Epithelial cell of esophagus (primary cell): ENCODE data around the gene IDI2.

Source experiments
- DNase-seq: peaks from one replicate; pipeline ENCODE4 v3.0.0; 2010; ENCODE audit warnings: low read depth
- H3K4me3 ChIP-seq: 2 replicates; pipeline ENCODE4 v1.5.1; 2011; ENCODE audit warnings: mild to moderate bottlenecking, low read length, control low read depth
- CTCF ChIP-seq: IDR thresholded peaks from 2 replicates; pipeline ENCODE4 v1.5.1; 2011; ENCODE audit warnings: low read depth, mild to moderate bottlenecking, low read length, control low read depth, inconsistent platforms; ENCODE audit not compliant: insufficient read depth; ENCODE audit errors: missing control alignments

The IDI2 gene

GRCh38 chr10:983401-983800 is 42.3 kb downstream of the IDI2 start:
- TF ChIP-seq CTCF, result no peak
- no peak overlapping the region for H3K4me3 ChIP-seq
- DNase-seq, result no peak

GRCh38 chr10:980468-981093 is 45.1 kb downstream of the IDI2 start:
- H3K4me3 ChIP-seq, result no peak overlapping the region
- no peak for TF ChIP-seq CTCF
- DNase-seq, result no peak

- TF ChIP-seq CTCF, result no peak
- no peak overlapping the region for H3K4me3 ChIP-seq
- no peak for DNase-seq
Measured at GRCh38 chr10:978826-979421, 46.7 kb downstream of the IDI2 start.

- DNase-seq, result no peak
- no peak overlapping the region for H3K4me3 ChIP-seq
- TF ChIP-seq CTCF, result no peak
Measured at GRCh38 chr10:976316-976715, 49.3 kb downstream of the IDI2 start.

GRCh38 chr10:974785-975074 is 50.9 kb downstream of the IDI2 start:
- H3K4me3 ChIP-seq, result no peak overlapping the region
- DNase-seq, result no peak
- no peak for TF ChIP-seq CTCF

- no peak overlapping the region for H3K4me3 ChIP-seq
- no peak for DNase-seq
- TF ChIP-seq CTCF, result no peak
Measured at GRCh38 chr10:974038-974784, 51.4 kb downstream of the IDI2 start.

GRCh38 chr10:972763-973162 is 52.9 kb downstream of the IDI2 start:
- TF ChIP-seq CTCF, result no peak
- H3K4me3 ChIP-seq, result no peak overlapping the region
- DNase-seq, result no peak
